Choroid plexus epithelial cell (primary cell): Measurements from ENCODE around the gene FGGY.
A peak's percentile ranks its signal among the peaks of the same experiment; 100 is the strongest.

ENCODE experiments used
- DNase-seq: peaks from one replicate; pipeline ENCODE4 v3.0.0-alpha.2; 2010; ENCODE audit warnings: low read depth
- H3K4me3 ChIP-seq: 2 replicates; pipeline ENCODE4 v1.5.1; 2011; ENCODE audit warnings: low read depth, mild to moderate bottlenecking, control low read depth, low read length, moderate library complexity
- TF ChIP-seq, protein P1 (sequence below): conservative IDR thresholded peaks from 2 replicates; pipeline ENCODE4 v1.5.1; 2011; ENCODE audit warnings: low read depth, mild to moderate bottlenecking, control low read depth, inconsistent platforms, low read length, moderate library complexity

The FGGY gene

DNA sequence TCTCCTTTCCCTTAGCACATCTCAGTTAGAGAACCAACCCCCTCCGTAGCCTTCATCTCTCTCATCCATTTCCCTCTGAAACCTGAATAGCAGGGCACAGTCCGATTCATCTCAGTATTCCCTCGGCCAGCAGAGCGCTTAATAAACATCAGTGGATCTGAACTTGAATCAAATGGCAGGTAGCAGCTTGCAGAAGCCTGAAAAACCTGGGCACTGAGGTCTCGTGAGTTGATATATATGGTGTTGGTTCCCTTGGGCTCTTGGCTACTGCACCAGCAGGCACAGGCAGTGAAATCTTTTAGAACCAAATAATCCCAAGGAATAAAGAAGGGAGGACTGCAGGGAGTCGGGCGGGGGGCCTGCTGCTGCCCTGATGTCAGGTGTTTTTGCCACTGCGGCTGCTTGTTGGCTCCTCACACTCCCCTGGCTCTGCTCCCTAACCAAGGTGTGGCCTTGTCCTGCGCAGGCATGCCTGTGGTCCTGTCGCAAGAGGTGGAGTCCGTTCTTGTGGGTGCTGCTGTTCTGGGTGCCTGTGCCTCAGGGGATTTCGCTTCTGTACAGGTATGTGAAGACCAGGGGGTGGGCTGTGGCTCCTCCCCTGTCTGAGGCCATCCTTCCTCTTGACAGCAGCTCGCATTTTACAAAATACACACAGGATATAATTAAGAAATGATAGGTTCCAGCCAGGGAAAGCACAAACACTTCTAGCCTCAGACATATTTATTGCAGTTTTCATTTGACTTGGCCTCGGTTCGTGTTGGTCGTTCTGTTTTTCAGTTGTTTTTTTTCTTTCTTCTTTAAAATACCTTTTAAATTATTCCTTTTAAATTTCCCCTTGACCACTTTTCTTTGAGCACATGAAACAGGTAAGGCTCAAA is 376.9 kb downstream of the FGGY start:
- H3K4me3 ChIP-seq: no peak overlapping the region
- no peak for DNase-seq
- TF ChIP-seq, protein P1, sequence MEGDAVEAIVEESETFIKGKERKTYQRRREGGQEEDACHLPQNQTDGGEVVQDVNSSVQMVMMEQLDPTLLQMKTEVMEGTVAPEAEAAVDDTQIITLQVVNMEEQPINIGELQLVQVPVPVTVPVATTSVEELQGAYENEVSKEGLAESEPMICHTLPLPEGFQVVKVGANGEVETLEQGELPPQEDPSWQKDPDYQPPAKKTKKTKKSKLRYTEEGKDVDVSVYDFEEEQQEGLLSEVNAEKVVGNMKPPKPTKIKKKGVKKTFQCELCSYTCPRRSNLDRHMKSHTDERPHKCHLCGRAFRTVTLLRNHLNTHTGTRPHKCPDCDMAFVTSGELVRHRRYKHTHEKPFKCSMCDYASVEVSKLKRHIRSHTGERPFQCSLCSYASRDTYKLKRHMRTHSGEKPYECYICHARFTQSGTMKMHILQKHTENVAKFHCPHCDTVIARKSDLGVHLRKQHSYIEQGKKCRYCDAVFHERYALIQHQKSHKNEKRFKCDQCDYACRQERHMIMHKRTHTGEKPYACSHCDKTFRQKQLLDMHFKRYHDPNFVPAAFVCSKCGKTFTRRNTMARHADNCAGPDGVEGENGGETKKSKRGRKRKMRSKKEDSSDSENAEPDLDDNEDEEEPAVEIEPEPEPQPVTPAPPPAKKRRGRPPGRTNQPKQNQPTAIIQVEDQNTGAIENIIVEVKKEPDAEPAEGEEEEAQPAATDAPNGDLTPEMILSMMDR: no peak

DNA sequence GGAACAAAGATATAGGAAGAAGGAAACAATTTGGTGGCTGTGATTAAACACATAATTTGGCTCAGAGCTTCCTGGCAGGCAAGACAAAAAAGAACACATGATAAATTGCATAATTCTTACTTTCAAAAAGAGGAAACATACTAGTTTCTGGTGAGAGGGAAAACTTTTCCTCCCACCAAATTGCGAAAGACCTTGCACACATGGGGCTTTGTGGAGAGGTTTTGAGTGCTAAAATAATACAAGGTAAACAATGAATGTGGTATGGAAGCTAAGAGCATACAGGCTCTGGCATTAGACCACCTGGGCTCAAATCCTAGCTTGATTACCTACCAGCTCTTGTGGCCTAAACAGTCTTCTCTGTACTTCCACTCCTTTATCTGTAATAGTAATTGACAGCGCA is 377.7 kb downstream of the FGGY start:
- TF ChIP-seq, protein P1: no peak
- DNase-seq: peak; percentile 66

DNA sequence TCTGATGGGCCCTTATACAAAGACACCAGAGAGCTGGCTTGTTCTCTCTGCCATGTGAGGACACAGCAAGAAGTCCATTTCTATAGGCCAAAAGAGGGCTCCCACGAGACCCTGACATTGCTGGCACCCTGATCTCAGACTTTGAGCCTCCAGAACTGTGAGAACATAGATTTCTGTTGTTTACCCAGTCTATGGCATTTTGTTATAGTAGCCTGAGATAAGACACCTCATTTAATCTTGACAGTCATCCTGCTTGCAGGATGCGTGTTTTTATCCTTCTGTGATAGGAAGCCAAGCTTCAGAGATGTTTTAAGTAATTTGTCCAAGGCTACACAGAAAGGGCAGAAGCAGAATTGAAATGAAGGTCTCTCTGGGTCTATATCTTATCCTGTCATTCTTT is 379.0 kb downstream of the FGGY start:
- no peak for DNase-seq
- H3K4me3 ChIP-seq: no peak overlapping the region
- TF ChIP-seq, protein P1: no peak

More for the DNA sequence above, 377.7 kb downstream of the FGGY start:
- H3K4me3 ChIP-seq: no peak overlapping the region

DNA sequence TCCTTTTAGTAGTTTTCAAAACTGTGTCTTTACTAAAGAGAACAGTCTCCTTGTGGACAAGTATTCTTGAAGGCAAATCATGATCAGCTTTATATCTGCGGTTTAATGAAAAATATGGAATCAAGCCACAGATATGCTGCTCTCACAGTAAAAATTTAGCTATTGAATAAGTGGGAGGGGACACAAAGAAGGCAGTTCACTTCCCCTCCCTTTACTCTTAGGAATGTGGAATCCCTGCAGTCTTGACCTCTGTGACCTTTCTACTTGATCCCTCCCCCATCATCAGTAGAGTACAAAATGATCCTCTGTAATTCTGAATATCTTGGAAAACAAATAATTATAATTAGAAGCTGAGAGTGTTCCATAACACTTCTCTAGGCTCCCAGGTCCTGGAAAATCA is 381.1 kb downstream of the FGGY start:
- TF ChIP-seq, protein P1: no peak
- DNase-seq: peak; percentile 77
- H3K4me3 ChIP-seq: no peak overlapping the region

DNA sequence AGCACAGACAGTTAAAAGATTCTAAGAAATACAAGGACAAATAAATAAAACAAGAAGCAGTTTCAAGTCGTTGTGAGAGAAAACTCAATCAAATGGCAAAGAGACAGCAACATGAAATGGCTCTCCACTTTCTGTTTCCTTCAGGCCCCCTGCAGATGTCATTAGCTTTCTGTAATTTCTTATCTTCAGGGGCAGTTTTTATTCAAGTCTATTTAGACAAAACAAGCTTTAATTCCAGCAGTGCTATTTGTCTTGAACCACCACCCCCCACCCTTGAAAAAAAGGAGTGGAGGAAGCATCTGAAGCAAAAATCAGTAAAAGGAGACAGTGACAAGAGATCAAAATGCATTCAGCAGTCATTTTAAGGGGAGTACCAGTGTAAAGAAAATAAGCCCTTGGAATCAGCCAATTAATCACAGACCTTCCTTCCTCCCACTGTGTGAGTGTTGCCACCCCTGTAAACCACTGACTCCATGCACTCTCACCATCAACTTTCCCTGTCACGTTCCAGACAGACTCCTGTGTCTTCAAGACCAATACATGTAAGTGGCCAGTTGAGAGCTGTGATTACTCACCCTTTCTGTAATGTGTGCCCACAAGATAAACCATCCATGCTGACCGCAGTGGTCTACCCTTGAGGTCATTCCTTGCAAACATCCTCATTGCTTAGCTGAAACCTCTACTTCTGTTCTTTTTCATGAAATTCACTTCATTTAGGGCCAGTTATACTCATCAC is 381.8 kb downstream of the FGGY start:
- H3K4me3 ChIP-seq: no peak overlapping the region
- DNase-seq: peak; percentile 97
- TF ChIP-seq, protein P1: no peak

DNA sequence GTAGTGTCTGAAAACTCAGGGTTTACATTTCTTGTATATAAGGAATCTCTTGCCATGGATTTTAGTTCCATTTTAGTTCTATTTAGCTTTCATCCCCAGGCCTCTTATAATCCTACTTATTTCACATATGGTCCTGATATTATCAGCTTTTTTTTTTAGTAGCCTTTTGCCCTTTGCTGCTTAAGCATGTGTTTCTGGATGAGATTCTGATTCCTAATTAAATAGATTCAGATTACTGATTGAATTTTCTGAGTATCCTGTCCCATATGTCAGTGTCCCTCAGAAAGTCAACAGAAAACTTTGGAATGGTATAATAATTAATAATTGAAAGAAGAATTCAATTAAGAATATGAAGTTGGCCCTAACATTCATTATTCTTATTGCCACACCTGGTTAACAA is 383.1 kb downstream of the FGGY start:
- DNase-seq: no peak
- TF ChIP-seq, protein P1: no peak
- H3K4me3 ChIP-seq: no peak overlapping the region
